Mucosa of rectum (tissue), 2 donors: ENCODE results near the gene COL28A1.

Experiments
- H3K27ac ChIP-seq, 2 donors: one replicate each; pipeline ENCODE4 v1.7.0; 2013; ENCODE audit warnings: inconsistent platforms in 2 of 2, low read depth in 2 of 2, low read length in 2 of 2
- H3K27me3 ChIP-seq, 2 donors: one replicate each; pipeline ENCODE4 v1.7.0; 2013; ENCODE audit warnings: low read length in 2 of 2; ENCODE audit not compliant: control insufficient read depth in 2 of 2, insufficient read depth in 2 of 2
- H3K36me3 ChIP-seq, 2 donors: one replicate each; pipeline ENCODE4 v1.7.0; 2013; ENCODE audit warnings: low read length in 2 of 2; ENCODE audit not compliant: control insufficient read depth in 2 of 2, insufficient read depth in 2 of 2
- H3K4me1 ChIP-seq, 2 donors: one replicate each; pipeline ENCODE4 v1.7.0; 2013; ENCODE audit warnings: low read length in 2 of 2, mild to moderate bottlenecking in 1 of 2; ENCODE audit not compliant: control insufficient read depth in 2 of 2, insufficient read depth in 2 of 2
- H3K4me3 ChIP-seq, 2 donors: one replicate each; pipeline ENCODE4 v1.7.0; 2013; ENCODE audit warnings: low read length in 2 of 2
- H3K9ac ChIP-seq, 2 donors: one replicate each; pipeline ENCODE4 v1.7.0; 2013; ENCODE audit warnings: low read length in 2 of 2, low read depth in 1 of 2, mild to moderate bottlenecking in 1 of 2
- H3K9me3 ChIP-seq, 2 donors: one replicate each; pipeline ENCODE4 v1.7.0; 2013; ENCODE audit warnings: low read length in 2 of 2; ENCODE audit not compliant: control insufficient read depth in 2 of 2
- donor health status: healthy.
- donor health status: Normal muscosa, but diverticular disease.

The COL28A1 gene

GRCh38 chr7:7505915-7506314 is 29.8 kb downstream of the COL28A1 start:
- Histone ChIP-seq H3K36me3 (no peaks in the 10 kb centered on the region), H3K9me3 (no peaks in the 10 kb centered on the region), H3K27me3 (no peaks in the 10 kb centered on the region), H3K4me3 (no peak overlapping the region), H3K9ac (no peak overlapping the region), H3K4me1 (no peaks in the 10 kb centered on the region), H3K27ac (no peak overlapping the region)

DNA sequence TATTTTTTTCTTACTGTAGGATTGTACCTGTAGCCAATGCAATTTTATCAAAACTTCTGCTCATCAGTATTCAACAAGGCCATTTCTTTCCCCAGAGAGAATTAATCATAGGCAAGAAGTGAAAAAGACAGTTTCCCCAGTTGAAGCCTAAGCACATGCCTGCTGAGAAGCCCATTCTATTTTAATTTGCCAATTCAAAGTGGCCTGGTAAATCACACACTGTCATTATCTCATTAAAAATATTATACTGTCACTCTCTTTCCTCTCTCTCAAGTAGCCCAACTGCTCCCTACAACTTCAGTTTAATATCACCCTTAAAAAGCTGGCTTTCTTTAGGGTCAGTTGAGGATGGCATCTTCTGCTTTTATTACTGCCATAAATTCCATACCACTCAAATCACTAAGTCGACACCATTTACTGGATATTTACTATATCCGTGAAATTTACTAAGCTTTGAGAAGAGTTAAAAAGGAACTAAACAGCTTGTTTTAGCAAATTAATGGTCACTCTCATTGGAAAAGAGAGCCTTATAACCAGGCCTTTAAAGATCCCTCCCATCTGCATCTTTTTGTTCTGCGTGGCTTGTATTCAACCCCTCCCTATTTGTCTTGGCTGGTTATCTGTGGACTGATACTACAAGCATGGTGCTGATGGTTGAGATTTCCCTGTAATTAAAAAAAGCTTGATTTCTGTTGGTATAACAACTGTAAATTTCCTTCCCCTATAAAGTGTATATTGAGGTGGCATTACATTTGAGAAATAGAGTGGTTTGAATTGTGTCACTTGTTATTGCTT is 30.6 kb downstream of the COL28A1 start:
- no peak overlapping the region for H3K9ac ChIP-seq
- no peaks in the 10 kb centered on the region for H3K27me3 ChIP-seq
- H3K4me1 ChIP-seq, result no peaks in the 10 kb centered on the region
- H3K36me3 ChIP-seq, result no peaks in the 10 kb centered on the region
- no peaks in the 10 kb centered on the region for H3K9me3 ChIP-seq
- H3K27ac ChIP-seq, result no peak overlapping the region
- no peak overlapping the region for H3K4me3 ChIP-seq

DNA sequence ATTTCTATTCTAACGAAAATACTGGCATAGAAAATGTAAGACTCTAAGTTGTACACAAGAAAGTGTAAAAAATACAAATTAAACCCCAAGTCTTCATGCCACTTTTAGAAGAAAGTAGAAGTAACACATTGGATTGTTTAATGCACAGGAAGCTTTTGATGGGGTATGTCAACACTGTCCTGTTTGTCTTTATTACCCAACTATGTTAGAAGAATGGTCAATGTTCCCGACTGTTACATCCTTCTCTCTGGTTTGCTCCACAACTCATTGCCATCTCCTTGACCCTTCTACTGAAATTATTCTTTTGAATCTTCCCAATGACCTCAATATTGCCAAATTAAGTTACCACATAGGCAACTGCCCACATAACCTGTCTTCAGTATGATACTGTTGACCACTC is 35.8 kb downstream of the COL28A1 start:
- no peak overlapping the region for H3K9ac ChIP-seq
- H3K9me3 ChIP-seq, result no peaks in the 10 kb centered on the region
- no peaks in the 10 kb centered on the region for H3K27me3 ChIP-seq
- H3K4me3 ChIP-seq, result no peak overlapping the region
- H3K27ac ChIP-seq, result no peak overlapping the region
- no peaks in the 10 kb centered on the region for H3K36me3 ChIP-seq
- H3K4me1 ChIP-seq, result no peaks in the 10 kb centered on the region

DNA sequence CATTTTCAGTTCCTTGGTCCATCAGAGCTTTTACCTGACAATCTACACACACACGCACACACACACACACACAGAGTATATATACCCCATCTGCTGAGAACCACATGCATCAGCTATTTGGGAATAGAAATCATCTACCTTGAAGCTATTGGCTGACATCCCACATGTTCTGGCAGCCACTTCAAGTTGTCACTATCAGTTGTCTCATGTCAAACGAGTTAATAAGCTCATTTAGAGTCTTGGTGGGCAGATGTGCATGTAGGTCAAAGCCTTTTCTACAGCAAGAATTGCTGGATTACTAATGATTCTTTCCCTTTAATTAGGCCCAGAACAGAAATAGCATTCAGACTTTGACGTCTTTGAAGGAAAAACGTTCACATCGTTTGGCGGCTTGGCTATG is 36.8 kb downstream of the COL28A1 start:
- Histone ChIP-seq H3K9ac (no peak overlapping the region), H3K9me3 (no peaks in the 10 kb centered on the region)

GRCh38 chr7:7496311-7496710 is 39.4 kb downstream of the COL28A1 start:
- Histone ChIP-seq H3K4me1 (no peaks in the 10 kb centered on the region), H3K4me3 (no peak overlapping the region)

More for the DNA sequence above, 36.8 kb downstream of the COL28A1 start:
- H3K27ac ChIP-seq, result no peak overlapping the region
- no peaks in the 10 kb centered on the region for H3K4me1 ChIP-seq
- no peaks in the 10 kb centered on the region for H3K36me3 ChIP-seq
- no peak overlapping the region for H3K4me3 ChIP-seq
- H3K27me3 ChIP-seq, result no peaks in the 10 kb centered on the region

GRCh38 chr7:7495171-7495570 is 40.5 kb downstream of the COL28A1 start:
- Histone ChIP-seq H3K4me1 (no peaks in the 10 kb centered on the region), H3K27me3 (no peaks in the 10 kb centered on the region), H3K36me3 (no peaks in the 10 kb centered on the region), H3K9me3 (no peaks in the 10 kb centered on the region), H3K9ac (no peak overlapping the region), H3K27ac (no peak overlapping the region), H3K4me3 (no peak overlapping the region)

More at GRCh38 chr7:7496311-7496710, 39.4 kb downstream of the COL28A1 start:
- no peaks in the 10 kb centered on the region for H3K9me3 ChIP-seq
- no peaks in the 10 kb centered on the region for H3K27me3 ChIP-seq
- H3K36me3 ChIP-seq, result no peaks in the 10 kb centered on the region
- no peak overlapping the region for H3K27ac ChIP-seq
- H3K9ac ChIP-seq, result no peak overlapping the region

- H3K4me3 ChIP-seq, result no peak overlapping the region
- no peak overlapping the region for H3K27ac ChIP-seq
- no peaks in the 10 kb centered on the region for H3K36me3 ChIP-seq
- H3K9me3 ChIP-seq, result peaks cover 0 to 2% of the 10 kb centered on the region in 2 donors
- H3K9ac ChIP-seq, result no peak overlapping the region
- no peaks in the 10 kb centered on the region for H3K4me1 ChIP-seq
- H3K27me3 ChIP-seq, result no peaks in the 10 kb centered on the region
These were observed 44.6 kb downstream of the COL28A1 start for GRCh38 chr7:7491044-7491443.

DNA sequence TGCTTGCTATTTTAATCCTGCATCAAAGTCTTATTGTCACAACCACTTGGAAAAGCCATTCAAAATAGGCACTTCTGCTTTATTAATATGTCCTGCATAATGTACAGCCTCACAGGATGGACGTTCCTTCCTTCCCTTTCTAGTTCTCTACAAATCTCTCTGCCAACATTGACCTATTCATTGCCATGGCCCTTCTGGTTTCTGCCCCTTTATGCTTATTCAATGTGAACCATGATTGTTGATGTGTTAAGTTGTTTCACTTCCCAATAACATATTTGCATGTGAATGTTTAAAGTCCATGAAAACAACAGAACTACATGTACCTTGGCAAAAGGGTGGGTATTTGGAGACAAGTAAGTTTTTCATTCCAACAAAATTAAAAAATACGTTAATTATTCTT is 45.7 kb downstream of the COL28A1 start:
- no peak overlapping the region for H3K9ac ChIP-seq
- no peak overlapping the region for H3K4me3 ChIP-seq
- no peak overlapping the region for H3K27ac ChIP-seq

DNA sequence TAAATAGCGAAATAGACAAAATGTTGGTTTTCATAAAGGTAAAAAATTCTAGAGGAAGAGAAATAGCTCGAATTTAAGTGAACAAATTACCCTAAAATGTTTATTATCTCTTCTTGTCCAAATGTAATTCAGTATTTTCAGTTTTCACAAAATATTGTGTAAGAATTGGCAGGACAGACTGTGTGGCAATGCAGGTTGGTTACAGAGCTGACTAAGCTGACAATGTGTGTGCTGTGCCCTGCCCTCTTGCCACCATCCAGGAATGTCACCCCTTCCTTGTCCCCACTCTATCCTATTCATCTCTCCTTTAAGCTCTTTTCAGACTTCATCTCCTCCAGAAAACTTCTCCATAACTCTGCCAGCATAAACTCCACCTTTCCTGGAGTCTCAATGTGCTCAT is 46.1 kb downstream of the COL28A1 start:
- Histone ChIP-seq H3K4me3 (no peak overlapping the region), H3K27ac (no peak overlapping the region), H3K9me3 (peaks cover 0 to 2% of the 10 kb centered on the region in 2 donors), H3K4me1 (no peaks in the 10 kb centered on the region), H3K36me3 (no peaks in the 10 kb centered on the region), H3K27me3 (no peaks in the 10 kb centered on the region), H3K9ac (no peak overlapping the region)

More for the DNA sequence above, 45.7 kb downstream of the COL28A1 start:
- Histone ChIP-seq H3K4me1 (no peaks in the 10 kb centered on the region), H3K9me3 (peaks cover 0 to 2% of the 10 kb centered on the region in 2 donors), H3K27me3 (no peaks in the 10 kb centered on the region), H3K36me3 (no peaks in the 10 kb centered on the region)

GRCh38 chr7:7486362-7486761 is 49.3 kb downstream of the COL28A1 start:
- H3K4me3 ChIP-seq, result no peak overlapping the region
- H3K27me3 ChIP-seq, result no peaks in the 10 kb centered on the region
- H3K4me1 ChIP-seq, result no peaks in the 10 kb centered on the region
- no peak overlapping the region for H3K27ac ChIP-seq
- no peak overlapping the region for H3K9ac ChIP-seq
- H3K9me3 ChIP-seq, result peaks cover 0 to 2% of the 10 kb centered on the region in 2 donors
- H3K36me3 ChIP-seq, result no peaks in the 10 kb centered on the region
